DOHH2 (cell line): ENCODE results near the gene OR8S1.
"Not testable (repeated sequence)": the region's sequence is repeated elsewhere in the genome, so short reads cannot be mapped to it uniquely, and the experiment has no call there.

Experiments
- EZH2phosphoT487 ChIP-seq: fragments of 200-600 bp; sonication (generic); IDR thresholded peaks from 2 replicates; pipeline ENCODE4 v1.6.1; 2017; ENCODE audit warnings: borderline replicate concordance, mild to moderate bottlenecking, antibody characterized with exemption, low read length, moderate library complexity, mixed read lengths
- TF ChIP-seq, protein P1 (sequence below): fragments of 200-600 bp; sonication (generic); IDR thresholded peaks from one replicate; pipeline ENCODE4 v1.5.1; 2014; ENCODE audit warnings: antibody characterized with exemption, mild to moderate bottlenecking, low read depth, low read length; ENCODE audit not compliant: poor library complexity, severe bottlenecking

DNA sequence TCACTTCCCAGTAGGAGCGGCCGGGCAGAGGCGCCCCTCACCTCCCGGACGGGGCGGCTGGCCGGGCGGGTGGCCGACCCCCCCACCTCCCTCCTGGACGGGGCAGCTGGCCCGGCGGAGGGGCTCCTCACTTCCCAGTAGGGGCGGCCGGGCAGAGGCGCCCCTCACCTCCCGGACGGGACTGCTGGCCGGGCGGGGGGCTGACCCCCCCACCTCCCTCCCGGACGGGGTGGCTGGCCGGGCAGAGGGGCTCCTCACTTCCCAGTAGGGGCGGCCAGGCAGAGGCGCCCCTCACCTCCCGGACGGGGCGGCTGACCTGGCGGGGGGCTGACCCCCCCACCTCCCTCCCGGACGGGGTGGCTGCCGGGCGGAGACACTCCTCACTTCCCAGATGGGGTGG, 25.2 kb upstream of the OR8S1 start:
- TF ChIP-seq, protein P1, sequence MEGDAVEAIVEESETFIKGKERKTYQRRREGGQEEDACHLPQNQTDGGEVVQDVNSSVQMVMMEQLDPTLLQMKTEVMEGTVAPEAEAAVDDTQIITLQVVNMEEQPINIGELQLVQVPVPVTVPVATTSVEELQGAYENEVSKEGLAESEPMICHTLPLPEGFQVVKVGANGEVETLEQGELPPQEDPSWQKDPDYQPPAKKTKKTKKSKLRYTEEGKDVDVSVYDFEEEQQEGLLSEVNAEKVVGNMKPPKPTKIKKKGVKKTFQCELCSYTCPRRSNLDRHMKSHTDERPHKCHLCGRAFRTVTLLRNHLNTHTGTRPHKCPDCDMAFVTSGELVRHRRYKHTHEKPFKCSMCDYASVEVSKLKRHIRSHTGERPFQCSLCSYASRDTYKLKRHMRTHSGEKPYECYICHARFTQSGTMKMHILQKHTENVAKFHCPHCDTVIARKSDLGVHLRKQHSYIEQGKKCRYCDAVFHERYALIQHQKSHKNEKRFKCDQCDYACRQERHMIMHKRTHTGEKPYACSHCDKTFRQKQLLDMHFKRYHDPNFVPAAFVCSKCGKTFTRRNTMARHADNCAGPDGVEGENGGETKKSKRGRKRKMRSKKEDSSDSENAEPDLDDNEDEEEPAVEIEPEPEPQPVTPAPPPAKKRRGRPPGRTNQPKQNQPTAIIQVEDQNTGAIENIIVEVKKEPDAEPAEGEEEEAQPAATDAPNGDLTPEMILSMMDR: not testable (repeated sequence)
- not testable (repeated sequence) for TF ChIP-seq EZH2phosphoT487
